MCF 10A (cell line): ENCODE data around the gene CPTP. TPM values are rescaled to one million over a fixed set of nuclear protein-coding genes. Genes with fewer than 3 reads are reported as not detected.

ENCODE experiments used
- BruUV-seq: library from RNA; stranded (reverse); fragments of 400-500 nt; replicated peaks from 2 replicates; lab custom pipeline; 2021; lab: Mats Ljungman, UMichigan
- CTCF ChIA-PET: fragments of 300-600 bp; sonication (Branson Sonifier 250); formaldehyde crosslinking; extraction: SDS; loops from one replicate; lab custom pipeline; 2021; ENCODE audit warnings: antibody characterized with exemption, inconsistent platforms; lab: Yijun Ruan, JAX
- POLR2A ChIA-PET: fragments of 300-600, 350-650 bp; sonication (Branson Sonifier 250); formaldehyde crosslinking; extraction: SDS; loops from one replicate; lab custom pipeline; 2020; ENCODE audit warnings: antibody characterized with exemption, inconsistent platforms; lab: Yijun Ruan, JAX
- DNase-seq: peaks from one replicate; pipeline ENCODE4 v3.0.0-alpha.2; 2018; ENCODE audit not compliant: unreplicated experiment
- H3K27ac Mint-ChIP-seq: one replicate; pipeline ENCODE4 v1.8.0; 2022; ENCODE audit warnings: mild to moderate bottlenecking, low read depth, mixed read lengths; ENCODE audit not compliant: unreplicated experiment
- H3K27me3 Mint-ChIP-seq: one replicate; pipeline ENCODE4 v1.8.0; 2022; ENCODE audit warnings: mixed read lengths; ENCODE audit not compliant: insufficient read depth, unreplicated experiment
- H3K36me3 Mint-ChIP-seq: one replicate; pipeline ENCODE4 v1.8.0; 2022; ENCODE audit warnings: mild to moderate bottlenecking, moderate library complexity, mixed read lengths; ENCODE audit not compliant: insufficient read depth, unreplicated experiment
- H3K4me1 Mint-ChIP-seq: one replicate; pipeline ENCODE4 v1.8.0; 2022; ENCODE audit warnings: mixed read lengths; ENCODE audit not compliant: insufficient read depth, unreplicated experiment
- H3K4me3 Mint-ChIP-seq: one replicate; pipeline ENCODE4 v1.8.0; 2022; ENCODE audit warnings: mild to moderate bottlenecking, moderate library complexity, mixed read lengths; ENCODE audit not compliant: unreplicated experiment
- H3K9me3 Mint-ChIP-seq: one replicate; pipeline ENCODE4 v1.8.0; 2022; ENCODE audit warnings: mixed read lengths; ENCODE audit not compliant: unreplicated experiment
- CTCF ChIP-seq: fragments of 200-600 bp; IDR thresholded peaks from one replicate; pipeline ENCODE4 v1.8.0; 2022; ENCODE audit warnings: antibody characterized with exemption, mild to moderate bottlenecking; ENCODE audit not compliant: unreplicated experiment
- intact Hi-C: fragments of 100-400 bp; cut with micrococcal nuclease; formaldehyde crosslinking; loops from 2 replicates; pipeline ENCODE4 v1.14.1; 2022
- total RNA-seq: library from RNA; stranded (reverse); gene quantifications from 2 replicates; pipeline ENCODE4 v1.2.3, GENCODE V29; 2022

CPTP gene
- total RNA-seq, 1 experiment from 2014 or later, result 21.0 TPM

- H3K4me1 Mint-ChIP-seq, result peaks cover 9% of the 10 kb centered on the region
- no peak overlapping the region for H3K4me3 Mint-ChIP-seq
- H3K27ac Mint-ChIP-seq, result no peak overlapping the region
- H3K36me3 Mint-ChIP-seq, result peaks cover 5% of the 10 kb centered on the region
- H3K27me3 Mint-ChIP-seq, result no peaks in the 10 kb centered on the region
- ChIA-PET POLR2A (no interaction called here), CTCF (interaction anchor here (1.1 kb wide), 1 partner anchor 13 kb away, joined by 3 read pairs; no protein-coding TSS in a partner anchor)
- no peak for DNase-seq
- no peak for TF ChIP-seq CTCF
- BruUV-seq, result no TSS peak
- H3K9me3 Mint-ChIP-seq, result no peaks in the 10 kb centered on the region
- intact Hi-C loops, result no loop called here
Observed at GRCh38 chr1:1357871-1358432, 33.4 kb downstream of the CPTP start.

GRCh38 chr1:1358433-1359271 lies 34.0 kb downstream of the CPTP start, which contains the start of gene MXRA8:
MXRA8 (minus strand) TSS chr1:1358555; CDS start chr1:1358504, 51 bp downstream.
- no TSS peak for BruUV-seq
- H3K4me1 Mint-ChIP-seq, result peaks cover 9% of the 10 kb centered on the region
- ChIA-PET POLR2A (interaction anchor here (0.6 kb wide), 1 partner anchor 305 kb away, joined by 3 read pairs; no protein-coding TSS in a partner anchor), CTCF (interaction anchor here (1.1 kb wide), 1 partner anchor 14 kb away, joined by 3 read pairs; no protein-coding TSS in a partner anchor)
- H3K27ac Mint-ChIP-seq, result no peak within 1 kb of the TSS
- no peak for DNase-seq
- no peak within 1 kb of the TSS for H3K4me3 Mint-ChIP-seq
- H3K36me3 Mint-ChIP-seq, result peaks cover 5% of the 10 kb centered on the region
- no peaks in the 10 kb centered on the region for H3K27me3 Mint-ChIP-seq
- no peaks in the 10 kb centered on the region for H3K9me3 Mint-ChIP-seq
- intact Hi-C loops, result no loop called here
- no peak for TF ChIP-seq CTCF

GRCh38 chr1:1359308-1359663 lies 34.7 kb downstream of the CPTP start:
- Mint-ChIP-seq H3K4me1 (peaks cover 9% of the 10 kb centered on the region), H3K9me3 (no peaks in the 10 kb centered on the region), H3K36me3 (peaks cover 5% of the 10 kb centered on the region), H3K27me3 (no peaks in the 10 kb centered on the region), H3K4me3 (no peak overlapping the region), H3K27ac (no peak overlapping the region)
- POLR2A ChIA-PET, result interaction anchor here (0.6 kb wide), 1 partner anchor 305 kb away, joined by 3 read pairs; no protein-coding TSS in a partner anchor
- no TSS peak for BruUV-seq
- no peak for DNase-seq
- no peak for TF ChIP-seq CTCF
- intact Hi-C loops, result no loop called here
- CTCF ChIA-PET, result no interaction called here
